Measurements from ENCODE around the gene PDE3A.

- no peak for TF ChIP-seq RFX5 (IDR thresholded peaks at IDR 0.05; ENCODE audit: low read length)
- no peak for TF ChIP-seq MAX (IDR thresholded peaks at IDR 0.05; ENCODE audit: low read depth)
- TF ChIP-seq EZH2phosphoT487 (IDR thresholded peaks at IDR 0.05; ENCODE audit: borderline replicate concordance, low read depth) = no peak
- TF ChIP-seq ZBTB33 (IDR thresholded peaks at IDR 0.05; ENCODE audit: borderline replicate concordance, low read depth) = no peak
- TF ChIP-seq CTCF (IDR thresholded peaks at IDR 0.05) = no peak
- no peak for TF ChIP-seq NRF1 (IDR thresholded peaks at IDR 0.05; ENCODE audit: low read depth, low read length)
- TF ChIP-seq EP300 (IDR thresholded peaks at IDR 0.05; ENCODE audit: borderline replicate concordance in 1 of 2, low read depth in 1 of 2, low read length in 1 of 2) = no peak
- TF ChIP-seq REST (IDR thresholded peaks at IDR 0.05; ENCODE audit: low read depth, low read length) = no peak
- TF ChIP-seq RXRA (IDR thresholded peaks at IDR 0.05; ENCODE audit: borderline replicate concordance, low read depth) = no peak
- no peak for TF ChIP-seq IRF3 (IDR thresholded peaks at IDR 0.05; ENCODE audit: low read depth, low read length)
- no peak for TF ChIP-seq USF1 (IDR thresholded peaks at IDR 0.05; ENCODE audit: borderline replicate concordance, low read depth)
- TF ChIP-seq FOXJ3 (CRISPR knock-in tag; IDR thresholded peaks at IDR 0.05) = no peak
- TF ChIP-seq USF2 (IDR thresholded peaks at IDR 0.05; ENCODE audit: borderline replicate concordance, low read depth, low read length) = no peak
- no peak for TF ChIP-seq SMC3 (IDR thresholded peaks at IDR 0.05; ENCODE audit: low read depth, low read length)
These were observed 227.7 kb downstream of the PDE3A start for GRCh38 chr12:20596061-20596460.

Measured in SK-N-SH (cell line).